ENCODE results near the gene UBE2J1.

Gene UBE2J1

DNA sequence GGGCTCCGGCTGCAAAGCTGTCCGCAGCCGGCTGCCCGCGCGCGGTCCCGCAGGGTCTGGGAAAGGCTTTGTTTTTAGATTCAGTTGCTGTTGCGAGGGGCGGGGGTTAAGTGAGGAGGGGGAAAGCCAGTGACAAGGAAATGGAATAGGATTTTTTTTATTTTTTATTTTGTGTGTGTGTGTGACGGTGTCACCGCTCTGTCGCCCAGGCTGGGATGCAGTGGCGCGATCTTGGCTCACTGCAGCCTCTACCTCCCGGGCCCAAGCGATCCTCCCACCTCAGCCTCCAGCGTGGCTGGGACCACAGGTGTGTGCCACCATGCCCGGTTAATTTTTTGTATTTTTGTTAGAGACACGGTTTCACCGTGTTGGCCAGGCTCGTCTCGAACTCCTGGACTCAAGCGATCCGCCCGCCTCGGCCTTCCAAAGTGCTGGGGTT lies 615 bp upstream of the UBE2J1 start:
- no peak for TF ChIP-seq POU2F2 (IDR thresholded peaks at IDR 0.05; ENCODE audit: low read depth, low read length)
- TF ChIP-seq PAX5 (IDR thresholded peaks at IDR 0.05; ENCODE audit: insufficient read depth, low read length, severe bottlenecking) = no peak
- TF ChIP-seq TAF1 (IDR thresholded peaks at IDR 0.05; ENCODE audit: low read depth, low read length) = no peak
- FAIRE-seq = no peak
- DNase-seq (ENCODE audit: insufficient read length, low spot score) = no peak

DNA sequence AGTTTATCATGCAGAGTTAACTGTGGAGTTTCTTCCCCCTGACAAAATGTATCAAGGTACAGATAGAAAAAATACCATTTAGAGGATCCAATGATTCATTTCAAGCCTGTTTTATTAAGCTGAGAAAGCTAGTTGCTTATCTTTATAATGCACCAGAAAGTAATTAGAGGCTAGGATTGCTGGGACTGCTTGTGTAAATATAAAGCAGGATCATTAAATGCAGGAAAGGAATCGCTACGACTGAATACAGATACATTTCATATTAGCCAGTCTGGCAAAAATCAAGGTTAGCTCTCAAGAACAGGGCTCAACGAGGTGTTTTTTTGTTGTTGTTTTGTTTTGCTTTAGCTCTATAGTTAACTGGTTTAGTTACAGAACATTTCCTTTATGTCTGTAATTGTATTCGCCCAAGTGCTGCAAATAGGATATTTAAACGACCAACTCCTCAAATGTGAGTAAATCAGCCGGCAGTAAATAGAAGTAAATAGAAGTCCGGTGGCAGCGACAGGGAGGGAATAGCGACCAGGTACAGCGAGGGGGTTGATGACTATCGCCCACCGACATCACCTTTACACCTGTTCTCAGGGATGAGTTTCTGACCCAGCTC lies 748 bp downstream of the UBE2J1 start:
- FAIRE-seq (peak; percentile 51), DNase-seq (ENCODE audit: insufficient read length, low spot score) (no peak)
- TF ChIP-seq PAX5 (IDR thresholded peaks at IDR 0.05; ENCODE audit: insufficient read depth, low read length, severe bottlenecking) (no peak), TAF1 (IDR thresholded peaks at IDR 0.05; ENCODE audit: low read depth, low read length) (no peak), POLR2AphosphoS5 (IDR thresholded peaks at IDR 0.05; ENCODE audit: low read depth, low read length) (no peak), POLR2A (IDR thresholded peaks at IDR 0.05; ENCODE audit: low read depth, low read length) (no peak), SPI1 (IDR thresholded peaks at IDR 0.05; ENCODE audit: low read depth, low read length) (no peak), POU2F2 (IDR thresholded peaks at IDR 0.05; ENCODE audit: low read depth, low read length) (no peak)

DNA sequence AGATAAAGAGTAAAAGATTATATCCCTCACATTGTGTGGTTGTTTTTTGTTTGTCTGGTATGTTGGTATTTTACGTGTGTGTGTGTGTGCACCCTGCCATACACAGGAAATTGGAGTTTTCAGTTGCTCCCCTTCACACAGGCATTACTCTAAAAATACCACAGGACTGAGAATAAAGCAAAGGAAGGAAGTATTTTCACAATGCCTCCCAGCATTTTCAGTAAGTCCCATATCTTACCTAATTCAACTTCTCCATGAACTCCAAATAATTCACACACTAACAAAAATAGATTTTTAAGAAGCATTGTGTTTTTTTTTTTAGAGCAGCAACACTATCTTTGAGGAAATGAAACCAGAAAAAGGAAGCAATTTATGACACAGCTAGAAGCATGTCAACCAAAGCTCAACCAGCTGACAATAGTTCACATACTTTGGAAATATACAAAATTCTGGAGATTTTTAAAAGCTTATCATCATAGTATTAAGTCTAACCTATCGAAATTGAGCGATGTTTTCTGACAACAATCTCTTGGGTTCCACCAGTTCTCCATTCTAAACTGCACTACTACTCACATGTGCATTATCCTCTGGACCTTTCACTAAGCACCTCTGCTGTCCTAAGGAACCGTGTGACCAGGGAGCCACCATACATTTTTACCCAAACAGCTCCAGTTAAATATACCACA lies 2.1 kb downstream of the UBE2J1 start:
- FAIRE-seq (peak; percentile 87), DNase-seq (ENCODE audit: insufficient read length, low spot score) (no peak)
- TF ChIP-seq POU2F2 (IDR thresholded peaks at IDR 0.05; ENCODE audit: low read depth, low read length) = no peak
- TF ChIP-seq PAX5 (IDR thresholded peaks at IDR 0.05; ENCODE audit: insufficient read depth, low read length, severe bottlenecking) = no peak
- TF ChIP-seq TAF1 (IDR thresholded peaks at IDR 0.05; ENCODE audit: low read depth, low read length) = no peak
- peak; percentile 94 for TF ChIP-seq SPI1 (IDR thresholded peaks at IDR 0.05; ENCODE audit: low read depth, low read length)

DNA sequence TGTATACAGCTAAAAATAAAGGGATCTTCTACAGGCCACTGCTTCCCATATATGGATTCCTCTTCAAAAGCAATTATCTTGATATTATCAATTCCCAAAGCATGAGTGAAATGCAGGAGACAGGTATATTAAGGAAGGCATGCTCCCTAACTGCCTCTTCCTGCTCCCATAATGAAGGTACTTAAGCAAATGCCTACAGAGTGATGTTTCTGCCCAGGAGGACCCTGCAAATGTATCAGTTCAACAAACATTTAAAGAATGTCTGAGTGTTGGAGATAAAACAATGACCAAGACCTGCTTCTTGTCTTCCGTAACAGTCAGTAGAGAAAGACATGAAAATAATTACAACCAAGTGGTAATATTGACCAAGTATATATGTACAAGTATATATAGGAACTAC lies 4.2 kb downstream of the UBE2J1 start:
- FAIRE-seq (peak; percentile 66), DNase-seq (ENCODE audit: insufficient read length, low spot score) (no peak)
- no peak for TF ChIP-seq SPI1 (IDR thresholded peaks at IDR 0.05; ENCODE audit: low read depth, low read length)
- no peak for TF ChIP-seq POLR2AphosphoS5 (IDR thresholded peaks at IDR 0.05; ENCODE audit: low read depth, low read length)
- TF ChIP-seq PAX5 (IDR thresholded peaks at IDR 0.05; ENCODE audit: insufficient read depth, low read length, severe bottlenecking) = no peak
- TF ChIP-seq TAF1 (IDR thresholded peaks at IDR 0.05; ENCODE audit: low read depth, low read length) = no peak

DNA sequence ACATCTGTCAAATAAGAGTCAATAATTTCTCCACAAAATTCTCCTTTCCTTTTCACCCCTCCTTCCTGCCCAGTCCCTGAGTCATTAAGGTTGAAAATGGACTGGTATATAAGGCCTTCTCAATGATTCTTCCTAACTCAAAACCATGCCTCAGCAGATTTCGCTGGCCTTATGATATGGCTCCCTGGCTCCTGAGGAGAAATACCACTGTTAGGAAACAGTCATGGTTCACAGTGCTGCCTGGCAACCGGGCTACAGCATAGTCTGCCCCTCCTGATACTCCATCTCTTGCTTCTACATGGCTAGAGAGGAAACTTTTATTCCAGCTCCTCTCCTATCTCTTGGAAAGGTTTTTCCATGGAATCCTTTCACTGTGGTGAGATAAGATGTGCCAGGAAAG lies 4.7 kb downstream of the UBE2J1 start:
- DNase-seq (ENCODE audit: insufficient read length, low spot score) (no peak), FAIRE-seq (peak; percentile 66)
- no peak for TF ChIP-seq TAF1 (IDR thresholded peaks at IDR 0.05; ENCODE audit: low read depth, low read length)
- TF ChIP-seq POU2F2 (IDR thresholded peaks at IDR 0.05; ENCODE audit: low read depth, low read length) = no peak
- no peak for TF ChIP-seq PAX5 (IDR thresholded peaks at IDR 0.05; ENCODE audit: insufficient read depth, low read length, severe bottlenecking)
- TF ChIP-seq POLR2A (IDR thresholded peaks at IDR 0.05; ENCODE audit: low read depth, low read length) = no peak
- no peak for TF ChIP-seq POLR2AphosphoS5 (IDR thresholded peaks at IDR 0.05; ENCODE audit: low read depth, low read length)
- no peak for TF ChIP-seq SPI1 (IDR thresholded peaks at IDR 0.05; ENCODE audit: low read depth, low read length)

DNA sequence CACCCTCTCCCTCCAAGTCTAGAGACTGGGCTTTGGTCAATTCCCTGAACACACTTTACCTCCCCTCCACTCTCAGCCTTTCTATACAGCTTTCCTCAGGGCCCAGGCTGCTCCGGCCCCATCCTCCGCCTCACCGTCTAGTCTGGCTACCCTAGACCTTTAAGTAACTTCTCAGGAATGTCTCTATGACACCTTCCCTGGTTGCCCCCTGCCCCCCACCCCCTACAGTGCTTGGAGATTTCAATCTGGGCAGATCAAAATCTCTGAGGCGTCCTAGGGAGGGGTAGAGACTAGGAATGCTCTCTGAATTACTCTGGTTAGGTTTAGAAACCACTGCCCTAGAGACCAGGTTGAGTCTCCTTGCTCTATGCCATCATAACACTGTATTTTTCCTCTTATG lies 6.1 kb downstream of the UBE2J1 start:
- TF ChIP-seq POLR2AphosphoS5 (IDR thresholded peaks at IDR 0.05; ENCODE audit: low read depth, low read length) (no peak), POU2F2 (IDR thresholded peaks at IDR 0.05; ENCODE audit: low read depth, low read length) (no peak), PAX5 (IDR thresholded peaks at IDR 0.05; ENCODE audit: insufficient read depth, low read length, severe bottlenecking) (no peak), SPI1 (IDR thresholded peaks at IDR 0.05; ENCODE audit: low read depth, low read length) (no peak), TAF1 (IDR thresholded peaks at IDR 0.05; ENCODE audit: low read depth, low read length) (no peak), POLR2A (IDR thresholded peaks at IDR 0.05; ENCODE audit: low read depth, low read length) (no peak)
- DNase-seq (ENCODE audit: insufficient read length, low spot score) = no peak
- no peak for FAIRE-seq

DNA sequence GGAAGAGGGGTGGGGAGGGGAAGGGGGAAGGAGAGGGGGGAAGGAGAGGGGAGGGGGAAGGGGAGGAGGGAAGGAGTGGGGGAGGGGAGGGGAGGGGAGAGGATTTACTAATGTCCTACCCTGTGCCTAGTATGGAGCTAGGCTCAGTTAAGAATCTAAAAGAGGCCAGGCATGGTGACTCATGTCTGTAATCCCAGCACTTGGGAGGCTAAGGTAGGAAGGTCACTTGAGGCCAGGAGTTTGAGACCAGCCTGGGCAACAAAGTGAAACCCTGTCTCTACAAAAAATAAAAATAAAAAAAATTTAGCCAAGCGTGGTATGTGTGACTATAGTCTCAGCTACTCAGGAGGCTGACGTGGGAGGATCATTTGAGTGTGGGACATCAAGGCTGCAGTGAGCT lies 13.0 kb downstream of the UBE2J1 start:
- no peak for TF ChIP-seq POU2F2 (IDR thresholded peaks at IDR 0.05; ENCODE audit: low read depth, low read length)
- TF ChIP-seq PAX5 (IDR thresholded peaks at IDR 0.05; ENCODE audit: insufficient read depth, low read length, severe bottlenecking) = no peak
- TF ChIP-seq SPI1 (IDR thresholded peaks at IDR 0.05; ENCODE audit: low read depth, low read length) = no peak
- TF ChIP-seq POLR2AphosphoS5 (IDR thresholded peaks at IDR 0.05; ENCODE audit: low read depth, low read length) = no peak
- no peak for TF ChIP-seq POLR2A (IDR thresholded peaks at IDR 0.05; ENCODE audit: low read depth, low read length)
- TF ChIP-seq TAF1 (IDR thresholded peaks at IDR 0.05; ENCODE audit: low read depth, low read length) = no peak
- DNase-seq (ENCODE audit: insufficient read length, low spot score) = no peak
- no peak for FAIRE-seq

DNA sequence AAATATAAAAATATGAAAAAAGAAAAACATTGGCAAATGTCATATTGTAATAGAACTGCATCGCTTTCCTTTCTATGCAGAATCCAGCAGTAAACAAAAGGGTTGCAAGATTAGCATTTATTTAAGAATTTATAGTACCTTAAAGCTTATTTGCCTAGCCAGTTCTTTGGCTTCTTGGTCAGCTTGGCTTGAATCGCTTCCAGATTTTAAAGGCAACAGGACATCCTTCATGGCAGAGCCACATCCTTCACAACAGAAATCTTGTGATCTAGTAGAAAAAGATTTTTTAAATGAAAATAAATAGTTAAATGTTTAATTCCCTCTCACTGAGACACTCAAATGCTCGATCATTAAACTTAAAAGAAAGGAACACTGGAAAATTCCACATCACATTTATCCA lies 17.4 kb downstream of the UBE2J1 start:
- no peak for FAIRE-seq
- TF ChIP-seq POLR2AphosphoS5 (IDR thresholded peaks at IDR 0.05; ENCODE audit: low read depth, low read length) (no peak), PAX5 (IDR thresholded peaks at IDR 0.05; ENCODE audit: insufficient read depth, low read length, severe bottlenecking) (no peak), POLR2A (IDR thresholded peaks at IDR 0.05; ENCODE audit: low read depth, low read length) (no peak), POU2F2 (IDR thresholded peaks at IDR 0.05; ENCODE audit: low read depth, low read length) (no peak), TAF1 (IDR thresholded peaks at IDR 0.05; ENCODE audit: low read depth, low read length) (no peak), SPI1 (IDR thresholded peaks at IDR 0.05; ENCODE audit: low read depth, low read length) (no peak)

DNA sequence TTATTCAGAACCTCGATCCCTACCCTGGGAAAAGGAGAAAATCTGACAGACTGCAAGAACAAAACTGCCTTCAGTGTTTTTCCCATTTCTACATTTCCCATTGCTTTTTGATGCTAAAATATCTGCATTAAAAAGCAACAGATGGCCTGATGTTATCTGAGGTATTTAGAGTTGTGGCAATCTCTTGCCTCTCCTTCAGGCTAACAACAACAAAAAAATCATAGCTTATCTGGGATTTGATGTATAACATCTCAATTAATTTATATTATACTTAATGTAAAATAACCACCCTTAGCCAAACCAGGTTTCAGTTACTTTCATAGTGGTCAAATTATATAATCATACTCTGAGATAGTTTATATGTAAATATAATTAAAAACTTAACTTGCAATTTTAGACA lies 21.6 kb downstream of the UBE2J1 start:
- TF ChIP-seq TAF1 (IDR thresholded peaks at IDR 0.05; ENCODE audit: low read depth, low read length) = no peak
- no peak for TF ChIP-seq POU2F2 (IDR thresholded peaks at IDR 0.05; ENCODE audit: low read depth, low read length)
- no peak for TF ChIP-seq SPI1 (IDR thresholded peaks at IDR 0.05; ENCODE audit: low read depth, low read length)
- no peak for TF ChIP-seq POLR2A (IDR thresholded peaks at IDR 0.05; ENCODE audit: low read depth, low read length)
- TF ChIP-seq PAX5 (IDR thresholded peaks at IDR 0.05; ENCODE audit: insufficient read depth, low read length, severe bottlenecking) = no peak
- no peak for TF ChIP-seq POLR2AphosphoS5 (IDR thresholded peaks at IDR 0.05; ENCODE audit: low read depth, low read length)
- no peak for DNase-seq (ENCODE audit: insufficient read length, low spot score)
- no peak for FAIRE-seq

More for the DNA sequence above, 17.4 kb downstream of the UBE2J1 start:
- DNase-seq (ENCODE audit: insufficient read length, low spot score) = no peak

DNA sequence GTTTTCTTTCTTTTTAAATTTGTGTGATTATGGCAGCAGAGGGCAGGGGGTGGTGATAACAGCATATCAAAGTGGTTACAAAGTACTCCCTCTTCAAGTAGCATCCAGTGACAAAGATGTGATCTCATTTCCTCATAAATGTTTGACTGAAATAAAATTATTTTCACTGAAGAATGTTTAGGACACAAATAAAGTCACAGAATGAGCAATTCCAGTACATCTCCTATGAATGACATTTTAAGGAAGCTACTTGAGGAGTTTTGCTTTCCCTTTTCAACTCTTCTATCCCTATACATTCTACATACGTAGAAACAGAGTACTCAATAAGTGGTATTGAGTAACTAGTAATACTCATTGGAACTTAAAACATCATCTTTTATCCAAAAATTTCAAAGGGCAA lies 23.5 kb downstream of the UBE2J1 start:
- FAIRE-seq (no peak), DNase-seq (ENCODE audit: insufficient read length, low spot score) (no peak)
- no peak for TF ChIP-seq TAF1 (IDR thresholded peaks at IDR 0.05; ENCODE audit: low read depth, low read length)
- TF ChIP-seq POLR2AphosphoS5 (IDR thresholded peaks at IDR 0.05; ENCODE audit: low read depth, low read length) = no peak
- no peak for TF ChIP-seq SPI1 (IDR thresholded peaks at IDR 0.05; ENCODE audit: low read depth, low read length)
- TF ChIP-seq POU2F2 (IDR thresholded peaks at IDR 0.05; ENCODE audit: low read depth, low read length) = no peak
- TF ChIP-seq PAX5 (IDR thresholded peaks at IDR 0.05; ENCODE audit: insufficient read depth, low read length, severe bottlenecking) = no peak
- no peak for TF ChIP-seq POLR2A (IDR thresholded peaks at IDR 0.05; ENCODE audit: low read depth, low read length)
